Heart left ventricle (tissue), 16 donors: ENCODE results near the gene CKB. TPM values are rescaled to one million over a fixed set of nuclear protein-coding genes. Genes with fewer than 3 reads are reported as not detected.

Experiments
- ATAC-seq, 4 donors: fragments of 200-7000 bp; cut with Tn5 transposase; one replicate each; pipeline ENCODE4 v1.9.1; 2020 to 2022; ENCODE audit warnings: moderate library complexity in 4 of 4, mild to moderate bottlenecking in 3 of 4, moderate number of reproducible peaks in 1 of 4
- DNase-seq, 5 donors: peaks; one replicate each; pipeline ENCODE4 v3.0.0-alpha.2; 2020
- H3K27ac ChIP-seq, 12 donors: fragments of 200-600 bp; sonication (generic) in 4 of 12; one replicate each; pipeline versions ENCODE4 v1.5.0 to v1.8.0; 2016 to 2022; ENCODE audit warnings: mild to moderate bottlenecking in 2 of 12
- H3K27me3 ChIP-seq, 9 donors: fragments of 200-600 bp; sonication (generic) in 2 of 9; one replicate each; pipeline versions ENCODE4 v1.5.1 to v1.8.0; 2016 to 2022; ENCODE audit warnings: mild to moderate bottlenecking in 3 of 9
- H3K36me3 ChIP-seq, 9 donors: fragments of 200-600 bp; sonication (generic) in 2 of 9; one replicate each; pipeline versions ENCODE4 v1.5.0 to v1.8.0; 2018 to 2022; ENCODE audit warnings: mild to moderate bottlenecking in 2 of 9
- H3K4me1 ChIP-seq, 12 donors: fragments of 200-600 bp; sonication (generic) in 4 of 12; one replicate each; pipeline versions ENCODE4 v1.5.0 to v1.8.0; 2016 to 2022; ENCODE audit warnings: mild to moderate bottlenecking in 3 of 12
- H3K4me3 ChIP-seq, 12 donors: fragments of 200-600 bp; sonication (generic) in 4 of 12; one replicate each; pipeline versions ENCODE4 v1.5.0 to v1.8.0; 2017 to 2022; ENCODE audit warnings: mild to moderate bottlenecking in 9 of 12, moderate library complexity in 4 of 12
- H3K9me3 ChIP-seq, 12 donors: fragments of 200-600 bp; sonication (generic) in 4 of 12; one replicate each; pipeline versions ENCODE4 v1.5.0 to v1.8.0; 2016 to 2022; ENCODE audit warnings: mild to moderate bottlenecking in 1 of 12
- POLR2A ChIP-seq, 2 donors: fragments of 450-650 bp; IDR thresholded peaks; one replicate each; pipeline ENCODE4 v1.6.1; 2017; ENCODE audit warnings: antibody characterized with exemption in 2 of 2, mild to moderate bottlenecking in 2 of 2, moderate library complexity in 2 of 2
- WGBS, 4 donors: extraction: QIAGEN DNeasy Blood & Tissue Kit in 2 of 4; methylation state at CpG; one replicate each; pipeline versions ENCODE4 v1.1.5 to v1.1.7; 2013 to 2018; 5-methylcytosine and 5-hydroxymethylcytosine counted together
- intact Hi-C, 10 donors: fragments of 100-400 bp; cut with DNase I; formaldehyde crosslinking; loops; one replicate each; pipeline versions ENCODE4 v1.11.1 to v1.14.2; 2022
- polyA plus RNA-seq, 2 donors: library from polyadenylated mRNA; stranded (reverse); fragments of 200-250 nt; gene quantifications; one replicate each; pipeline ENCODE4 v1.2.3, GENCODE V29; 2013
- total RNA-seq, 9 donors: library from RNA; depleted of rRNA in 2 of 9; stranded (reverse); fragments of >200 nt in 2 of 9; fragmentation: NEBNext Ultra II Directional in 3 of 9; extraction: Animal tissue kit (Norgen Biotek cat#: 25700) in 3 of 9; gene quantifications; one replicate each; pipeline versions ENCODE4 v1.1.0 to v1.2.4, GENCODE V29; 2016 to 2023
- TF ChIP-seq, protein P1 (sequence below), 12 donors: fragments of 200-600 bp; sonication (generic) in 4 of 12; IDR thresholded peaks; one replicate each; pipeline versions ENCODE4 v1.5.0 to v1.8.0; 2018 to 2022; ENCODE audit warnings: antibody characterized with exemption in 12 of 12, mild to moderate bottlenecking in 5 of 12
- donor health status: ischemic (EF 13 %, LVEDD 7.1; RV severe dilation, severe dysfunction).
- donor health status: healthy with polysubstance abuse.
- donor health status: DM: no; HTN: yes; CAD: no.
- donor health status: DM: no; HTN: no; CAD: no.
- donor health status: ischemic (EF 25% LVEDD 6.9; RV normal size, moderate dysfunction).
- donor health status: ischemic (EF 25% LVEDD 5.7; RV mildly dilated, moderate dysfunction).
- donor health status: healthy.
- donor health status: DM: yes; HTN: yes; CAD: no.
- donor health status: ischemic (EF 35%, LVEDD 5.7; RV mildly dilated, moderate dysfunction).
- donor health status: nonischemic (EF 11% LVEDD 7.7; RV severe dilation, severe dysfunction).
- donor health status: DM: yes; HTN: yes; CAD: no.
- donor health status: PGD.
- donor health status: ischemic (EF 29% LVEDD 5.4; RV normal size, mild dysfunction).
- donor health status: nonischemic (EF 23%, LVEDD 6.1; RV moderate dilation, normal function).

The CKB gene
- total and polyA plus RNA-seq, 11 donors = 203 to 1,105 (median 529) TPM

DNA sequence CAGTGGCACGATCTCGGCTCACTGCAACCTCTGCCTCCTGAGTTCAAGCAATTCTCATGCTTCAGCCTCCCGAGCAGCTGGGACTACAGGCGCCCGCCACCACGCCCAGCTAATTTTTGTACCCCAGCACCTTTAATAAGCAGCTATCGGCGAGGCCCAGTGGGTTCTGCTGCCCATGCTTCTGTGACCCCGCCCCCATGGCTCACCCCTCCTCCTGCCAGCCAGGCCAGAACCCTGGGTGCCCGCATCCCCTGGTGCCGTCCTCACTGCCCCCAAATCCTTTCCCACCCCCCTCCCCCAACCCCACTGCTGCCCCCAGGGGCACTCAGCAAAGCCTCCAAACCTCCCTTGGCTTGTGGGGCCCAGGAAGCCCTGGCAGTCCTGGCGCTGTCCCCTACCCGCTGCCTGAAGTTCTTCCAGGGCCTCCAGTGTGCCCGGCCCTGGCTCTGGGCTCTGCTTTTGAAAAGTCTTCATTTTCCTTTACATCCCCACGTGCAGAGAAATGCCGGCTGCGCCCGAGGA is 25.4 kb upstream of the CKB start:
- 90 to 92% (median 92%) methylated on average over 17 to 18 of the region's 18 CpGs for WGBS, 4 donors
- Histone ChIP-seq H3K4me1 (peaks cover 0 to 73% (median 53%) of the 10 kb centered on the region in 12 donors), H3K4me3 (no peak overlapping the region), H3K36me3 (peaks cover 0 to 2% (median 0%) of the 10 kb centered on the region in 9 donors), H3K27ac (peak overlapping the region in 2 of 12 donors; percentile 91 to 93), H3K27me3 (no peaks in the 10 kb centered on the region), H3K9me3 (no peaks in the 10 kb centered on the region)
- intact Hi-C loops = loop anchor here in 7 of 10 donors (2.0 to 5.0 kb wide), 3 partner anchors 29 to 47 kb away; no protein-coding TSS in a partner anchor
- TF ChIP-seq, protein P1, sequence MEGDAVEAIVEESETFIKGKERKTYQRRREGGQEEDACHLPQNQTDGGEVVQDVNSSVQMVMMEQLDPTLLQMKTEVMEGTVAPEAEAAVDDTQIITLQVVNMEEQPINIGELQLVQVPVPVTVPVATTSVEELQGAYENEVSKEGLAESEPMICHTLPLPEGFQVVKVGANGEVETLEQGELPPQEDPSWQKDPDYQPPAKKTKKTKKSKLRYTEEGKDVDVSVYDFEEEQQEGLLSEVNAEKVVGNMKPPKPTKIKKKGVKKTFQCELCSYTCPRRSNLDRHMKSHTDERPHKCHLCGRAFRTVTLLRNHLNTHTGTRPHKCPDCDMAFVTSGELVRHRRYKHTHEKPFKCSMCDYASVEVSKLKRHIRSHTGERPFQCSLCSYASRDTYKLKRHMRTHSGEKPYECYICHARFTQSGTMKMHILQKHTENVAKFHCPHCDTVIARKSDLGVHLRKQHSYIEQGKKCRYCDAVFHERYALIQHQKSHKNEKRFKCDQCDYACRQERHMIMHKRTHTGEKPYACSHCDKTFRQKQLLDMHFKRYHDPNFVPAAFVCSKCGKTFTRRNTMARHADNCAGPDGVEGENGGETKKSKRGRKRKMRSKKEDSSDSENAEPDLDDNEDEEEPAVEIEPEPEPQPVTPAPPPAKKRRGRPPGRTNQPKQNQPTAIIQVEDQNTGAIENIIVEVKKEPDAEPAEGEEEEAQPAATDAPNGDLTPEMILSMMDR (IDR thresholded peaks at IDR 0.05) = no peak
- ATAC-seq (no peak), DNase-seq (peak in 1 of 5 donors; percentile 10)

DNA sequence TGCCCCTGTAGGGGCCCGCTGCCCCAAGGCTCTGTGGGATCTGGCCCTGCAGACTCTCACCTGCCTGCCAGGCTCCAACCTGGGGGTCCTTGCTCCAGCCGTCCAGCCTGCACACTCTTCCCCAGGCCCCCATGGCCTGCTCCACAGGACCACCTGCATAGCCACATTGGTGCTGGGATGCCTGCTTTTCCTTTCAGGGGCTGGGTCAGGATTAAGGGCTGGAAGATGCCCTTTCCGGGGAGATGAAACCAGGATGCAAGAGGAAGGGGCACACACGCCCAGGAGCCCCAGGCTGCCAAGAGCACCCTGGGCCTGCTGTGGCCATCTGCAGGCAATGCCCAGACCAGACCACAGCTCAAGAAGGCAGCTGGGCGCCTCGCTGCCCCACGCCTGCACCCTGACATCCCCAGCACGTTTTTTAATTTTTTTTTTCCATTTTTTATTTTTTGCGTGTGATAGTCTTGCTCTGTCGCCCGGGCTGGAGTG is 24.9 kb upstream of the CKB start:
- Histone ChIP-seq H3K4me3 (no peak overlapping the region), H3K27me3 (no peaks in the 10 kb centered on the region), H3K36me3 (peaks cover 0 to 2% (median 0%) of the 10 kb centered on the region in 9 donors), H3K9me3 (no peaks in the 10 kb centered on the region), H3K27ac (no peak overlapping the region), H3K4me1 (peaks cover 0 to 73% (median 55%) of the 10 kb centered on the region in 12 donors)
- ATAC-seq (no peak), DNase-seq (no peak)
- no peak for TF ChIP-seq POLR2A (IDR thresholded peaks at IDR 0.05)
- TF ChIP-seq, protein P1 (IDR thresholded peaks at IDR 0.05) = no peak
- WGBS, 4 donors = 87 to 92% (median 87%) methylated on average over 10 to 11 of the region's 11 CpGs
- intact Hi-C loops = loop anchor here in 7 of 10 donors (2.0 to 5.0 kb wide), 3 partner anchors 29 to 47 kb away; no protein-coding TSS in a partner anchor

DNA sequence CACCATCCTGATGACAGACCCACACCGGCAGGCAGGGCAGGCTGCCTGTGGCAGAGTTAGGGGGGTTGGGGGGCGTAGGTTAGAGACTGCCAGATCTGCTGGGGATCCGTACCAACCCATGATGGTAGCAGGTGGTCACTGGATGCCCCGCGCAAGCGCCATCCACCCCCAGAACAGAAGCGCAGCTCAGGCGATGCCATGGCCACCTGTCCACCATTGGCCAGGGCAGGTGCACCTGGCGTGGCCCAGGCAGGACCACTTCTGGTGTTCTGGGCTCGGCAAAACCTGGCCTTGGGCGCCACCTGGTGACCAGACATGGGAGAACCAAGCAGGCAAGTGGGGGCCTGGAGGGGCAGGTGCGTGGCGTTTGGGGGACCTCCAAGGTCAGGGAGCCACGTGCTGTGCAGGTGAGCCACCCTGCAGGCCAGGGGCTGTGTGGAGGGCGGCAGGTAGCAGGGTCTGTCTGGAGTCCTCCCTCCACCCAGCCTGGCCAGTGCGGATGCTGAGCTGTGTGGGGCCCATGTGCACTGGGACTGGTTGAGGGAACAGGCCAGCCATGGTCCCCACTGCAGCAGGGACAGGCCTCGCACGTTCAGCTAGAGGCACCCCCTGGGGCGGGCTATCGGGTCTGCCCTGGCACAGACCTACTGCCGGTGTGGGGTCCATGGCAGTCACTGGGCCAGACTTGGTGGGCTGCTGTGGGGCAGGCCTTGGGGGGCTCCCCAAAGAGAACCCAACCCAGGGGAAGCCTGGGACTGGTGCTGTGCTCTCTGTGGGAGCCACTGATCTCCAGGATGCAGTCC is 24.2 kb upstream of the CKB start:
- Histone ChIP-seq H3K27me3 (no peaks in the 10 kb centered on the region), H3K4me1 (peaks cover 0 to 73% (median 55%) of the 10 kb centered on the region in 12 donors), H3K4me3 (no peak overlapping the region), H3K27ac (no peak overlapping the region), H3K9me3 (no peaks in the 10 kb centered on the region), H3K36me3 (peaks cover 0 to 2% (median 0%) of the 10 kb centered on the region in 9 donors)
- intact Hi-C loops = loop anchor here in 8 of 10 donors (1.0 to 5.0 kb wide), 6 partner anchors 28 to 47 kb away; no protein-coding TSS in a partner anchor
- peak in 4 of 5 donors; percentile 64 to 89 (median 72) for DNase-seq
- WGBS, 4 donors = 17 to 31% (median 27%) methylated on average over 15 to 21 of the region's 21 CpGs
- TF ChIP-seq, protein P1 (IDR thresholded peaks at IDR 0.05) = peak; percentile 78 to 96 (median 91)
- no peak for TF ChIP-seq POLR2A (IDR thresholded peaks at IDR 0.05)
- peak in 2 of 4 donors; percentile 10 to 28 for ATAC-seq
